ENCODE results near the gene SIDT1.

Gene SIDT1

GRCh38 chr3:113556946-113557335, 24.6 kb downstream of the SIDT1 start:
- no peaks in the 10 kb centered on the region for H3K9me3 Mint-ChIP-seq
- peaks cover 10 to 24% of the 10 kb centered on the region in 2 donors for H3K36me3 Mint-ChIP-seq
- no peak overlapping the region for H3K4me3 Mint-ChIP-seq
- H3K4me1 Mint-ChIP-seq = peaks cover 27 to 36% of the 10 kb centered on the region in 2 donors
- no peaks in the 10 kb centered on the region for H3K27me3 Mint-ChIP-seq
- no peak for DNase-seq
- no peak for ATAC-seq (replicated peaks)
- no peak overlapping the region for H3K27ac Mint-ChIP-seq

- no peaks in the 10 kb centered on the region for H3K27me3 Mint-ChIP-seq
- H3K4me3 Mint-ChIP-seq = no peak overlapping the region
- DNase-seq (no peak), ATAC-seq (replicated peaks) (no peak)
- H3K27ac Mint-ChIP-seq = no peak overlapping the region
- H3K36me3 Mint-ChIP-seq = peaks cover 10 to 21% of the 10 kb centered on the region in 2 donors
- peaks cover 23 to 32% of the 10 kb centered on the region in 2 donors for H3K4me1 Mint-ChIP-seq
- no peaks in the 10 kb centered on the region for H3K9me3 Mint-ChIP-seq
These were observed 25.0 kb downstream of the SIDT1 start for GRCh38 chr3:113557374-113557773.

- Mint-ChIP-seq H3K4me3 (no peak overlapping the region), H3K4me1 (peaks cover 21% of the 10 kb centered on the region in 2 donors), H3K27ac (no peak overlapping the region), H3K36me3 (peaks cover 5 to 28% of the 10 kb centered on the region in 2 donors), H3K9me3 (no peaks in the 10 kb centered on the region), H3K27me3 (no peaks in the 10 kb centered on the region)
- no peak for ATAC-seq (replicated peaks)
- no peak for DNase-seq
These were observed 26.7 kb downstream of the SIDT1 start for GRCh38 chr3:113559009-113559408.

- Mint-ChIP-seq H3K27me3 (no peaks in the 10 kb centered on the region), H3K36me3 (peaks cover 4 to 22% of the 10 kb centered on the region in 2 donors), H3K9me3 (no peaks in the 10 kb centered on the region), H3K27ac (no peak overlapping the region), H3K4me1 (peaks cover 18 to 21% of the 10 kb centered on the region in 2 donors), H3K4me3 (no peak overlapping the region)
- DNase-seq = no peak
- ATAC-seq (replicated peaks) = no peak
These were observed 27.9 kb downstream of the SIDT1 start for GRCh38 chr3:113560271-113560670.

DNA sequence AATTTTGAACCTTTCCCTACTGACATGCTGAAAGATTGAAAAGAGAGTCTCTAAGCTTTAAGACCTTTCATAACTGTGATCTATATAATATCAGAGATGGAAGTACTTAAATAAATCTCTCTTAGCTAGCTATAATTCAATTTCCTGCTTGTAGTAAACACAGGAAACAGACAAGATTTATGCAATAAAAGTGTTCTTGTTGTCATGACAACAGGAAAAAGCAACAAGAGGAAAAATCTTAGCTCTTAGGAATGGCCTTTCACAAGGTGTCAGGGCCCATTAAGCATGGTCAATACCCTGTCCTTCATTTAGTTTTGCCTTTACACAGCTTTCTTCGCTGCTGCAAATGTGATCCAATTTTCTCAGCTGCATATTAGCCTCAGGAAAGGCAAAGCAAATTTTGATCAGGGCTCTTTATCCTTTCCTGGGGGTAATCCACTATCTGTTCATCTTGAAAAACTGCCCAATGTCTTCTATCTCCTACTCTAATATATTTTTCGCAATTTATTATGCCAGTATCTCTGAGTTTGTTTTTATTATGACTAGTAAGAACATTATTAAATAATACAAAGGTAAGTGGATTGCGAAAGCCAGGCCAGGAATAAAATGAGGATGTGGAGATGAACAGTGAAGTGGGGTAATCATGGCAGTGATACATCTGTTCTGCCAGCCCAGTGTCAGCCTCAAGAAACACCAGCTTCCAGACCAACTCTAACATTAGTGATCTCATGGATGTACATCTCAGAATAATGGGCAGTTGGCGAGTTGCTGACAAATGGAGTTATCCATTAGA, 28.7 kb downstream of the SIDT1 start:
- no peak for DNase-seq

GRCh38 chr3:113565555-113565954, 33.2 kb downstream of the SIDT1 start:
- Mint-ChIP-seq H3K36me3 (peaks cover 15 to 22% of the 10 kb centered on the region in 2 donors), H3K4me1 (peaks cover 0 to 4% of the 10 kb centered on the region in 2 donors), H3K27ac (no peak overlapping the region), H3K9me3 (no peaks in the 10 kb centered on the region), H3K4me3 (no peak overlapping the region), H3K27me3 (no peaks in the 10 kb centered on the region)
- DNase-seq (no peak), ATAC-seq (replicated peaks) (no peak)

More for the DNA sequence above, 28.7 kb downstream of the SIDT1 start:
- peaks cover 5 to 22% of the 10 kb centered on the region in 2 donors for H3K36me3 Mint-ChIP-seq
- peaks cover 18 to 21% of the 10 kb centered on the region in 2 donors for H3K4me1 Mint-ChIP-seq
- no peak for ATAC-seq (replicated peaks)
- no peak overlapping the region for H3K4me3 Mint-ChIP-seq
- H3K9me3 Mint-ChIP-seq = no peaks in the 10 kb centered on the region
- H3K27ac Mint-ChIP-seq = no peak overlapping the region
- H3K27me3 Mint-ChIP-seq = no peaks in the 10 kb centered on the region

GRCh38 chr3:113570158-113570557, 37.8 kb downstream of the SIDT1 start:
- H3K27ac Mint-ChIP-seq = no peak overlapping the region
- H3K27me3 Mint-ChIP-seq = no peaks in the 10 kb centered on the region
- peaks cover 5 to 6% of the 10 kb centered on the region in 2 donors for H3K4me1 Mint-ChIP-seq
- H3K9me3 Mint-ChIP-seq = no peaks in the 10 kb centered on the region
- DNase-seq = no peak
- no peak overlapping the region for H3K4me3 Mint-ChIP-seq
- no peak for ATAC-seq (replicated peaks)
- peaks cover 16 to 23% of the 10 kb centered on the region in 2 donors for H3K36me3 Mint-ChIP-seq

DNA sequence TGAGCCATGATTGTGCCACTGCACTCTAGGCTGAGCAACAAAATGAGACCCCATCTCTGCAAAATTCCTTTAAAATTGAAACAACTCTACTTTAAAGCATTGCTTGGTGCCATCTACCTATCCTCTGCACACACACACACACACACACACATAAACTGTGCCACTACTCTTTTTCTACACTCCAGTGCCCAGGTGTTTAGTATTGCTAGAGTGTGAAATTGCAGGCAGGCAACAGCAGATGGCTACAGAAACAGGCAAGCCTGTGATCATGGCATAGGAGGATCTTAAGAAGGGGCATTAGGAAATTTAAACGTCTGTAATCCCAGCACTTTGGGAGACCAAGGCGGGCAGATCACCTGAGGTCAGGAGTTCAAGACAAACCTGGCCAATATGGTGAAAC, 39.0 kb downstream of the SIDT1 start:
- Mint-ChIP-seq H3K27ac (no peak overlapping the region), H3K9me3 (no peaks in the 10 kb centered on the region)

GRCh38 chr3:113573728-113574127, 41.4 kb downstream of the SIDT1 start:
- DNase-seq (no peak), ATAC-seq (replicated peaks) (no peak)
- Mint-ChIP-seq H3K4me3 (no peak overlapping the region), H3K27me3 (no peaks in the 10 kb centered on the region), H3K9me3 (no peaks in the 10 kb centered on the region), H3K4me1 (peaks cover 7 to 13% of the 10 kb centered on the region in 2 donors), H3K27ac (no peak overlapping the region), H3K36me3 (peaks cover 19 to 27% of the 10 kb centered on the region in 2 donors)

More for the DNA sequence above, 39.0 kb downstream of the SIDT1 start:
- DNase-seq (no peak), ATAC-seq (replicated peaks) (no peak)
- Mint-ChIP-seq H3K27me3 (no peaks in the 10 kb centered on the region), H3K36me3 (peaks cover 17 to 21% of the 10 kb centered on the region in 2 donors), H3K4me3 (no peak overlapping the region), H3K4me1 (peaks cover 6 to 7% of the 10 kb centered on the region in 2 donors)

- Mint-ChIP-seq H3K27ac (no peak overlapping the region), H3K9me3 (no peaks in the 10 kb centered on the region)
- no peak for DNase-seq
These were observed 41.9 kb downstream of the SIDT1 start for GRCh38 chr3:113574213-113574612.

DNA sequence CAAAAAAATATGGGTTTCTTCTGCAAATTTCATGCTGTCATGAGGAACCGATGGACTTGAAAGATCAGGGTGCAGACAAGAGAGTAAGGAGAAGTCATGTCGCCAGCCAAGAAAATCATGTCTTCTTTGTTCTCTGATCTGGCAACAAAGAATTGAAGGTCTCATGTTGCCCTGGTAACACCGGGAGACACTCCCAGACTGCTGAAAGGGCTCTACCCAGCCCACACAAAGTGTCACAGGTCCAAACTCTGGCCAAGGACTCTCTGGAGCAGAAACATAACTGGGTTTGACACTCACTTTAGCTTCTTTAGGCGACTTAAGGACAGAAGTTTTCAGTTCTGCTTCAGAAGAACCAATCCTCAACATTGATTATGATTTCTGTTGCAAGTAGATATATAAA, 42.9 kb downstream of the SIDT1 start:
- Mint-ChIP-seq H3K27ac (no peak overlapping the region), H3K27me3 (no peaks in the 10 kb centered on the region), H3K9me3 (no peaks in the 10 kb centered on the region), H3K4me1 (peaks cover 7 to 13% of the 10 kb centered on the region in 2 donors), H3K4me3 (no peak overlapping the region), H3K36me3 (peaks cover 17 to 23% of the 10 kb centered on the region in 2 donors)
- DNase-seq = no peak
- ATAC-seq (replicated peaks) = no peak

More at GRCh38 chr3:113574213-113574612, 41.9 kb downstream of the SIDT1 start:
- Mint-ChIP-seq H3K27me3 (no peaks in the 10 kb centered on the region), H3K4me1 (peaks cover 7 to 13% of the 10 kb centered on the region in 2 donors), H3K36me3 (peaks cover 19 to 27% of the 10 kb centered on the region in 2 donors), H3K4me3 (no peak overlapping the region)
- ATAC-seq (replicated peaks) = no peak

DNA sequence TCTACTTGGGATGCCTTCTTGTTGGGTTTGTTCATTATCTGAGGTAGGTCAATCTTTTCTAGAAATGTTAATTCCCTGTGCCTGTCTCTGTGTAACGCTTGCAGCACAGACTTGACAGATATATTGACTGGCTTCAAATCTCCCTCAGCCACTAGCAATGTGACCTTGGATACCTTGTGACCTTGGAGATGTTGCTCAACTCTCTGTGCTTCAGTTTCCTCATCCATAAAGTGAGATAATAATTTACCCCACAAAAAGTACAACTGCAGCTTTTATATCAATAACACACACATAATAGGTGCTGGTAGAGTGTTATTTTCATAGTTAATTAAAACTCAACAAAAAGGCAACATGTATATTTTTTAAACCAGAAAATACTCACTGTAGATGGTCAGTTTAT, 52.9 kb downstream of the SIDT1 start:
- peaks cover 19 to 35% of the 10 kb centered on the region in 2 donors for H3K36me3 Mint-ChIP-seq
- ATAC-seq (replicated peaks) (no peak), DNase-seq (no peak)
- H3K9me3 Mint-ChIP-seq = no peaks in the 10 kb centered on the region
- no peak overlapping the region for H3K4me3 Mint-ChIP-seq
- no peak overlapping the region for H3K27ac Mint-ChIP-seq
- no peaks in the 10 kb centered on the region for H3K27me3 Mint-ChIP-seq
- H3K4me1 Mint-ChIP-seq = no peaks in the 10 kb centered on the region

- Mint-ChIP-seq H3K36me3 (peaks cover 19 to 34% of the 10 kb centered on the region in 2 donors), H3K4me1 (no peaks in the 10 kb centered on the region), H3K9me3 (no peaks in the 10 kb centered on the region), H3K27ac (no peak overlapping the region), H3K27me3 (no peaks in the 10 kb centered on the region), H3K4me3 (no peak overlapping the region)
- DNase-seq = no peak
- ATAC-seq (replicated peaks) = no peak
These were observed 53.4 kb downstream of the SIDT1 start for GRCh38 chr3:113585720-113586119.

DNA sequence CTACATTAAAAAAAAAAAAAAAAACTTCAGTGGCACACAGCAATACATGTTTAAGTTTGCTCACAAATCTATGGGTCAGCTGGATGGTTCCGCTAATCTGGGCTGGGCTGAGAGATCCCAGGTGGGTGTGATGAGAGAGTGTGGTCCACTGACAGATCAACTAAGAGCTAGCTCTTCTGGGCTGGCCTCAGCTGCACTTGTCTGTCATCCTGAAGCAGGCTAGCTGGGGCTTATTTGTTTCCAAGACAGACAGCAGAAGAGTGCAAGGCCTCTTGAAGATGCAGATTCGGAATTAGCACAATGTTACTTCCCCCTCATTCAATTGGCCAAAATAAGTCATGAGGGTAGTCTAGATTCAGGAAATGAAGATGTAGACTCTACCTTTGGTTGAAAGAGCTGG, 56.5 kb downstream of the SIDT1 start:
- ATAC-seq (replicated peaks) = no peak
- H3K36me3 Mint-ChIP-seq = peaks cover 26 to 50% of the 10 kb centered on the region in 2 donors

DNA sequence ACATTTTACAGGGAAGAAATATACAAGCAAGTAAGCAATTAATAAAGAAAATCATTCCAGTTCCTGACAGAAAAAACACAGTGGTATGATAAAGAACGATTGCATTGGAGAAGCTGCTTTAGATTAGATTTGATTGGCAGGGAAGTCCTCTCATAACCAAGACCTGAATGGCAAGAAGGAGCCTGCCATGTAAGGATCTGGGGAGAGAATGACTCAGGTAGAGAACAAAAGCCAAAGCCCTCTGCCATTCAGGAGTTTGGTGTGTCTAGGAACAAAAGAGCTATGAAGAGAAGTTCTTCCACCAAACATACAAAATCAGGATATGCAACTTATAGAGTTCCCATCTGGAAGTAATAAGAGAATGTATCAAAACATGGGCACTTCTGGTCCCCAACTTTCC, 57.6 kb downstream of the SIDT1 start:
- Mint-ChIP-seq H3K27ac (no peak overlapping the region), H3K9me3 (no peaks in the 10 kb centered on the region), H3K4me1 (no peaks in the 10 kb centered on the region), H3K36me3 (peaks cover 26 to 52% of the 10 kb centered on the region in 2 donors), H3K4me3 (no peak overlapping the region), H3K27me3 (no peaks in the 10 kb centered on the region)
- DNase-seq (no peak), ATAC-seq (replicated peaks) (no peak)

More for the DNA sequence above, 56.5 kb downstream of the SIDT1 start:
- H3K27ac Mint-ChIP-seq = no peak overlapping the region
- H3K4me1 Mint-ChIP-seq = no peaks in the 10 kb centered on the region
- H3K4me3 Mint-ChIP-seq = no peak overlapping the region
- DNase-seq = no peak
- H3K9me3 Mint-ChIP-seq = no peaks in the 10 kb centered on the region
- H3K27me3 Mint-ChIP-seq = no peaks in the 10 kb centered on the region
